NCI-H460 (cell line): ENCODE data around the gene ADAT3. TPM values are rescaled to one million over a fixed set of nuclear protein-coding genes. Genes with fewer than 3 reads are reported as not detected.
A peak's percentile ranks its signal among the peaks of the same experiment; 100 is the strongest.
"Not testable (repeated sequence)": the region's sequence is repeated elsewhere in the genome, so short reads cannot be mapped to it uniquely, and the experiment has no call there.

Source experiments
- DNase-seq: peaks from one replicate; pipeline ENCODE4 v3.0.0-alpha.2; 2016; ENCODE audit warnings: low read depth; ENCODE audit errors: extremely low read depth
- total RNA-seq: library from RNA; depleted of rRNA; stranded (reverse); fragments of >200 nt; shearing (Covaris generic); gene quantifications from 2 replicates; pipeline ENCODE4 v1.2.3, GENCODE V29; 2014

Gene ADAT3
- total RNA-seq, 1 experiment from 2014 or later, result 2.1 TPM

GRCh38 chr19:1865172-1866010 lies 39.8 kb upstream of the ADAT3 start:
- DNase-seq, result no peak

- no peak for DNase-seq
Measured at GRCh38 chr19:1866693-1867348, 38.4 kb upstream of the ADAT3 start.

- DNase-seq, result no peak
Measured at GRCh38 chr19:1867349-1867724, 37.9 kb upstream of the ADAT3 start.

- DNase-seq, result no peak
Measured at GRCh38 chr19:1868971-1869370, 36.2 kb upstream of the ADAT3 start.

GRCh38 chr19:1871140-1871597 lies 34.0 kb upstream of the ADAT3 start:
- no peak for DNase-seq

- no peak for DNase-seq
Measured at GRCh38 chr19:1871630-1872029, 33.6 kb upstream of the ADAT3 start.

- no peak for DNase-seq
Measured at GRCh38 chr19:1872807-1873523, 32.2 kb upstream of the ADAT3 start.

- DNase-seq, result no peak
Measured at GRCh38 chr19:1873524-1874473, 31.4 kb upstream of the ADAT3 start.

GRCh38 chr19:1874554-1875185 lies 30.5 kb upstream of the ADAT3 start:
- DNase-seq, result no peak

GRCh38 chr19:1875265-1875645 lies 29.9 kb upstream of the ADAT3 start:
- not testable (repeated sequence) for DNase-seq

- DNase-seq, result peak; percentile 75
Measured at GRCh38 chr19:1875646-1876495, 29.3 kb upstream of the ADAT3 start.

- DNase-seq, result not testable (repeated sequence)
Measured at GRCh38 chr19:1876496-1877279, 28.5 kb upstream of the ADAT3 start.

- not testable (repeated sequence) for DNase-seq
Measured at GRCh38 chr19:1877280-1877660, 27.9 kb upstream of the ADAT3 start.

- DNase-seq, result not testable (repeated sequence)
Measured at GRCh38 chr19:1878583-1878982, 26.6 kb upstream of the ADAT3 start.

GRCh38 chr19:1879982-1880381 lies 25.2 kb upstream of the ADAT3 start:
- DNase-seq, result not testable (repeated sequence)

- DNase-seq, result no peak
Measured at GRCh38 chr19:1880611-1881392, 24.4 kb upstream of the ADAT3 start.

- not testable (repeated sequence) for DNase-seq
Measured at GRCh38 chr19:1881393-1882088, 23.7 kb upstream of the ADAT3 start.
